Hepatic stellate cell (primary cell): ENCODE results near the gene ZNF483.
"Not testable (repeated sequence)": the region's sequence is repeated elsewhere in the genome, so short reads cannot be mapped to it uniquely, and the experiment has no call there.

Experiments
- DNase-seq: peaks from one replicate; pipeline ENCODE4 v3.0.0; 2011; ENCODE audit warnings: low spot score

The ZNF483 gene

DNA sequence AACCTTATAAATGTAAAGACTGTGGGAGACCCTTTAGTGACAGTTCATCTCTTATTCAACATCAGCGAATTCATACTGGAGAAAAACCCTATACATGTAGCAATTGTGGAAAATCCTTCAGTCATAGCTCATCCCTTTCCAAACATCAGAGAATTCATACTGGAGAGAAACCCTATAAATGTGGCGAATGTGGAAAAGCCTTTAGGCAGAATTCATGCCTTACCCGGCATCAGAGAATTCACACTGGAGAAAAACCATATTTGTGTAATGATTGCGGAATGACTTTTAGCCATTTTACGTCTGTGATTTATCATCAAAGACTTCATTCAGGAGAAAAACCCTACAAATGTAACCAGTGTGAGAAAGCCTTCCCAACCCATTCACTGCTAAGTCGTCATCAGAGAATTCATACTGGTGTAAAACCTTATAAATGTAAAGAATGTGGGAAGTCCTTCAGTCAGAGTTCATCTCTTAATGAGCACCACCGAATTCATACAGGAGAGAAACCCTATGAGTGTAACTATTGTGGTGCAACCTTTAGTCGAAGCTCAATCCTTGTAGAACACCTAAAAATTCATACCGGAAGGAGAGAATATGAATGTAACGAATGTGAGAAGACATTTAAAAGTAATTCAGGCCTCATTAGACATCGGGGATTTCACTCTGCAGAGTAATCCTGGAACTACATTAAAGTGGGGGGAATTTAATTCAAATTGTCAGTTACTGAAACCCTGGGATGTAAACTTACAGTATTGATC lies 17.7 kb downstream of the ZNF483 start:
- no peak for DNase-seq

DNA sequence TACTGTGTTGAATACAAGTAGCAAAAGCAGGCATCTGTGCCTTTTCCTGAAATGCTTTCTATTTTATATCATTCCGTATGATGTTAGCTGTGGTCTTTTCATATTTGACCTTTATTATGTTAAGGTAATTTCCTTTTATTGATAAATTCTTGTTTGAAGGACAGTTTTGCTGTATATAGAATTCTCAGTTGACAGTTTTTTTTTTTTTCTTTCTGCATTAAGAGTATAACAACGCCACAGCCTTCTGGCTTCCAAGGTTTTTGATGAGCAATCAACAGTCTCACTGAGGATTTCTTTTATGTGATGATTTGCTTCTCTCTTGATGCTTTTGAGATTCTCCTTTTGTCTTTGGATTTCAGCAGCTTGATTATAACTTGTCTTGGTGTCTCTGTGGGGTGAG lies 23.6 kb downstream of the ZNF483 start:
- no peak for DNase-seq

DNA sequence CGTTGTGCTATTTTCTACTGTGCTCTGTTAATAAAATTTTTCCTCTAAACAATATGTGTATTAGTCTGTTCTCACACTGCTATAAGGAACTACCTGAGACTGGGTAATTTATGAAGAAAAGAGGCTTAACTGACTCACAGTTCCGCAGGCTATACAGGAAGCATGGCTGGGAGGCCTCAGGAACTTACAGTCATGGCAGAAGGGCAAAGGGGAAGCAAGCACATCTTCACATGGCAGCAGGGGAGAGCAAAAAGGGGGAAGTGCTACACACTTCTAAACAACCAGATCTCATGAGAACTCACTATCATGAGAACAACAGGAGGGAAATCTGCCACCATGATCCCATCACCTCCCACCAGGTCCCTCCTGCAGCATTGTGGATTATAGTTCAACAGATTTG lies 30.4 kb downstream of the ZNF483 start:
- not testable (repeated sequence) for DNase-seq

- peak; percentile 10 for DNase-seq
Observed at GRCh38 chr9:111559000-111559610, 34.1 kb downstream of the ZNF483 start.

GRCh38 chr9:111561165-111561719 lies 36.3 kb downstream of the ZNF483 start:
- DNase-seq: no peak

DNA sequence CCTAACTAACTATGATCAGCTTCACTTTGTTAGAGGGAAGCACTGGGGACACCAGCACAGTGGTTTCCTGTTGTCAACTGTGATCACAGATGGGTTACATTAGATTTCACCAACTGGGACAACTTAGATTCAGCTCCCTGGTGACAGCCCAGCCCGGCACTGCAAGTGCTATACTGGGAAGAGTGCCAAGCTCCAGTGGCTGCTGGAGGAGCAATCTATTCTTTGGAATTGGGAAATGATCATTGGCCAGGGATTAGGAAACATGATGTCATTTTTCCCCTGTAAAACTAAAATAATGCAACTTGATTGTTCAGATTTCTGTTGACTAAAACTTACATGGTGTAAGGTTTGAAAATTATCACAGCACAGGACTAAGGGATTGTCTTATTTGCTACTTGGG lies 41.3 kb downstream of the ZNF483 start:
- no peak for DNase-seq

- DNase-seq: not testable (repeated sequence)
Observed at GRCh38 chr9:111568127-111568526, 43.1 kb downstream of the ZNF483 start.

- peak; percentile 31 for DNase-seq
Observed at GRCh38 chr9:111572950-111573604, 48.1 kb downstream of the ZNF483 start.

GRCh38 chr9:111582888-111583287 lies 57.9 kb downstream of the ZNF483 start:
- no peak for DNase-seq

DNA sequence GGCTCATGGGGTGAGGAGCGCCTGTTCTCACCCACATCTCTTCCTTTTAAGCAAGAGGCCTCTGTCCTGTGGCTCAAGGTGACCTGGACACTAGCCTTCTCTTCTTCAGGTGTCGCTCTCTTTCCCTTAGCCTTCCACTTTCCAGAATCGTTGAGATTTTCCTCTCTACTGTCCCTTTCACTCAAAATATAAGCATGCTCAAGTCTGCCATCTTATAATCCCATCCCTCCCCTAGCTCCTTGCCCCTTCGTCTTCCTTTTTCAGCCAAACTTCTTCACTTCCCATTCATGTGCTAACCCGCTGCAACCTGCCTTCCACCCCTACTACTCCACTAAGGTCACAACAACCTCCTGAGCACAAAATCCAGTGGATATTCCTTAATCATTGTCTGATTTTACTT lies 61.4 kb downstream of the ZNF483 start:
- no peak for DNase-seq

GRCh38 chr9:111588846-111589245 lies 63.9 kb downstream of the ZNF483 start:
- DNase-seq: no peak

- peak; percentile 55 for DNase-seq
Observed at GRCh38 chr9:111597852-111598732, 73.1 kb downstream of the ZNF483 start.

GRCh38 chr9:111598733-111599091 lies 73.7 kb downstream of the ZNF483 start:
- no peak for DNase-seq

GRCh38 chr9:111599092-111599954 lies 74.3 kb downstream of the ZNF483 start, which contains the start of gene PTGR1:
Gene PTGR1, minus strand, starts transcription at chr9:111599647. Its CDS starts 2,225 bp downstream, at chr9:111597422.
- DNase-seq: peak; percentile 84

- no peak for DNase-seq
Observed at GRCh38 chr9:111599955-111600343, 75.0 kb downstream of the ZNF483 start.

DNA sequence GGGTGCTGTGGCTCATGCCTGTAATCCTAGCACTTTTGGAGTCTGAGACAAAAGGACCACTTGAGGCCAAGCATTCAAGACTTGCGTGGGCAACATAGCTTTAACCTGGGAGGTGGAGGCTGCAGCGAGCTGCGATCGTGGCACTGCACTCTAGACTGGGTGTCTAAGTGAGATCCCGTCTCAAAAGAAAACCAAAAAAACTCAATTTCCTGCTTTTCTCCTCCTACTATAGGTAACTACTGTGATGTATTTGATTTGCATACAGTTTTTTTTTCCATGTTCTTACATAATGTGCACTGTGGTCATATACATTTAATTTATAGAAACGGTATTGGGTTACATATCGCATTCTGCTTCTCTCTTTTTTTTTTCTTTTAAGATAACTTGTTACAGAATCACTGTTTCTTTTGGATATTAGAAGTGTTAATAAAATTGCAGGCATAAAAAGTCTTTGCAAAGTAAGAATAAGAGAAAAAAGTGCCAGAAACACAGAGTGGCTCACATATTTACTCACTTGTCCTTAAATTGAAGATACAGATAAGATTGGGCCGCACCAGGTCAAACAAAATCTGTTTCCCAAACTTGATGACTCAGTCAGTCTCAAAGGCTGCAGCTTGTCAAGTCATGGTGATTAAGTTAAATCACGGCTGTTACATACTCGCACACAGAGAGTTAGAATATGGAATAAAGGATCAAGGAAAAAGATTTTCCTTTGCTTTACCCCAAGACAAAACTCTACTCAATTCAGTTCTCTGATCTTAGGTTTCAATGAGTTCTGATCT lies 76.4 kb downstream of the ZNF483 start:
- no peak for DNase-seq

GRCh38 chr9:111603041-111603440 lies 78.1 kb downstream of the ZNF483 start:
- DNase-seq: no peak

- DNase-seq: no peak
Observed at GRCh38 chr9:111604054-111604615, 79.2 kb downstream of the ZNF483 start.

GRCh38 chr9:111605041-111605559 lies 80.1 kb downstream of the ZNF483 start:
- DNase-seq: no peak

GRCh38 chr9:111610149-111610548 lies 85.2 kb downstream of the ZNF483 start:
- DNase-seq: no peak
